ELR (cell line): ENCODE data around the gene ZNF598.
A peak's percentile ranks its signal among the peaks of the same experiment; 100 is the strongest.
"Not testable (repeated sequence)": the region's sequence is repeated elsewhere in the genome, so short reads cannot be mapped to it uniquely, and the experiment has no call there.

Experiments used
- DNase-seq: peaks from one replicate; pipeline ENCODE4 v3.0.0-alpha.2; 2015; ENCODE audit warnings: low read depth

The ZNF598 gene

DNA sequence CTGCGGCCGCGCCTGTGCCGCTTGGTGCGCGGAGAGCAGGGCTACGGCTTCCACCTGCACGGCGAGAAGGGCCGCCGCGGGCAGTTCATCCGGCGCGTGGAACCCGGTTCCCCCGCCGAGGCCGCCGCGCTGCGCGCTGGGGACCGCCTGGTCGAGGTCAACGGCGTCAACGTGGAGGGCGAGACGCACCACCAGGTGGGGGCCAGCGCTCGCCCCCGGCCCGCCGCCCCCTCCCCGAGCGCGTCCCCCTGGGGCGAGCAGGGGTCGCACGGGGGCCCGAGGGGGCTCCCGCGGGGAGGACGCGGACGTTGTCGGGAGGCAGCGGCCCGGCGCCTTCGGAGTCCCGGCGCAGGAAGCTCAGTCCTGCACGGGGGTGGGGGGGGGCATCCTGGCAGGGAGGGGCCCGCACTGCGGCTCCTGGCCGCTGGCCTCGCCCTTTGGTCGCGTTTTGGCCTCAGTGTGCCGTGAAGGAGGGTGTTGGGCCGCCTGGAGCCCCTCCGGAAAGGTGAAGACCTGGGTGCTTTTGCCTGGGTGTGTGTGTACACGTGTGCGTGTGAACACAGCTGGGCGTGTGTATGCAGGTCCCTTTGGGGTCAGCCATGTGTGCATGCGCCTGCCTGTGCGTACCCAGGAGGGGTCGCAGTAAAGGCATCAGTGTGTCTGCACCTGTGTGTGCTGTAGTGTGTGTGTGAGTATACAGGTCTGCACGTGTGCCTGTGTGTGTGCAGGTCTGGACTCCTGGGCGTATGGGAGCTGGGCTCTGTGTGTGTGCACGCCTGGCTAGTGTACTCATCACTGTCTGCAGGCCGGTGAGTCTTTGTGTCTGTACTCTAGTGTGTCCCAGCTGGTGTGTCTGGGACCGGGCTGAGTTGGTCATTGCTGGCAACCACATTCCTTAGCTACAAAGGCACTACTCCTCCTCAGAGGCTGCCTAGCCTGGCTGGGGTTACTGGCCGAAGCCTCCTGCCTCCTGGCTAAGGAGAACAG lies 17.7 kb upstream of the ZNF598 start:
- peak; percentile 56 for DNase-seq

DNA sequence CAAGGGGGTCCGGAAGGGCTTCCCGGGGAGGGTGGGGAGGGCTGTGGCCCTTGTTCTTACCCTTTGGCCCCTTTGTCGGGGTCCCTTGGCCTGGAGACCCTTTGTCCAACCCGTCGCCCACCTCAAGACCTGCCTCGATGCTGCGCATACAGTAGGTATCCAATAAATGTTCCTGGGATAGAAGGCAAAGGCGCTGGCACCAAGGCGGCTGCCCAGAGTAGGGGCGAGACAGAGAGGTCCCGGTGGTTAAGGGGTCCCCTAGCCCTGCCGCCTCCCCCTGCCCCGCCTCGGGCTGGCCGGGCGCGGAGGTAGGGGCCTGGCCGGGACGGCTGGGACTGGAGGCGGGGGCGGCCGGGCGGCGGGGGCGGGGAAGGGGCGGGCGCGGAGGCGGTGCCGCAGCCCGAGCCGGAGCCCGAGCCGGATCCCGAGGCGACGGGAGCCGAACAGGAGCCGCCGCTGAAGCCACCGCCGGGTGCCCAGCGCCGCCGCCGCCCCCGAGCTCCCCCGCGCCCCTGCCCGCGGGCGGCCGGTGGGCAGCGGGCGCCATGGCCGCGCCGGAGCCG lies 16.9 kb upstream of the ZNF598 start, which contains the start of gene NHERF2:
Gene NHERF2 (plus strand): TSS at position 442 of the 563 bp plus-strand sequence. CDS start 104 bp downstream, at position 546.
- peak; percentile 40 for DNase-seq

DNA sequence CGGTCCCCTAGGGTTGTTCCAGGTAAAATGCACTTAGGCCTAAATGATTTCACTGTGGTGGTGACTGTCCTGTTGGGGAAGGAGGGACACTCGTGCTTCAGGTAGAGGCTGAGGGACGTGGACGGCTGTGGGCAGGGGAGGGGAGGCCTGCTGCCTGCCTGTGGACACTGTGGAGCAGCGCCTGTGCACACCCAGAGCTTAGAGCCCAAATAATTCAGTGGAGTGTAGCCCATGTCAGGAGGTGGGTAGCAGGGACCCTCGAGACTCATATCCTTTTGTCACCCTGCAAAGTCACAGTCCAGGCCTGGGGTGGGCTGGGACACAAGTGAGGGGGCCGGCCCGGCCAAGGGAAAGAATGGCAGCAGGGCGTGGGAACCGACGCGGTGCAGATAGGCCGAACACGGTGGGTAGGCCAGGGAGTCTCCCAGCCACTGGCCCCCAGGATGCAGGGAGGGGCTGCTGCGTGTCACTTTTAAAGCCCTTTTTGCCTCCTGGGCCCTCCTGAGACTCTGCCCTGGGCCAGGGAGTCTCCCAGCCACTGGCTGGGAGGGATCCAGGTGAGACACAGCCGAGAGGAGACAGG lies 16.3 kb upstream of the ZNF598 start:
- no peak for DNase-seq

DNA sequence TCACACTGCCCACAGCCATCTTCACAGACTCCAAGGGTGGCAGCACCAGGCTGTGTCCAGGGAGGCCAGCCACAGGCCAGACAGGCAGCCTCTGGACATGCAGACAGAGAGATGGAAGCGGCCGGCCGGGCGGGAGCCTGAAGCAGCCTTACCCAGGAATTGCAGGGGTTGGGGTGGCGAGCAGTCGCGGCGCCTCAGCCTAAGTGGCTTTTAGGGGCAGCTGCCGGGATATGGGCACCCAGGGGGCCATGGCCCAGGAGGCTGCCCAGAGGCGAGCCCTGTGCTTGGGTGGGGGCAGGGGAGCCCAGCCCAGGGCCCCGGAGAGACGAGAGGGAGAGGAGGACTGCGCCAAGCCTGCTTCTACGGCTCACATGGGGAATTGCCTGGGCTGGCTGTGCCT lies 15.6 kb upstream of the ZNF598 start:
- no peak for DNase-seq

DNA sequence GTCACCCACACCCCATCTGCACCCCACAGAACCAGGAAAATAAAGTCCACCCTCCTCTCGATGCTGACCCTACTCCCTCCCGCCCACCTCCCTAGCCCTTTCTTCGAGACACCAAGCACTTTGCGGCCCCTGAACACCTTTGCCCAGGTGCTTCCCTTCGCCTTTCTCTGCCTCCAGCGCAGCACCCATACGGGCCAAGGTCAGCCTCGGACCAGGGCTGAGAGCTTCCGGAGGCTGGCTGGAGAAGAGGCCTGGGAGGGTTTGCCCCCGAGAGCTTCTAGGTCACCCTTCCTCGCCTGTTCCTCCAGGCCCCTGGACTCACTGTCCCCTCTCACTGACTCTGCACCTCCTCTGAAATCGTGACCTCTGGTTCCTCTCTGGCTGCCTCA lies 14.4 kb upstream of the ZNF598 start:
- no peak for DNase-seq

DNA sequence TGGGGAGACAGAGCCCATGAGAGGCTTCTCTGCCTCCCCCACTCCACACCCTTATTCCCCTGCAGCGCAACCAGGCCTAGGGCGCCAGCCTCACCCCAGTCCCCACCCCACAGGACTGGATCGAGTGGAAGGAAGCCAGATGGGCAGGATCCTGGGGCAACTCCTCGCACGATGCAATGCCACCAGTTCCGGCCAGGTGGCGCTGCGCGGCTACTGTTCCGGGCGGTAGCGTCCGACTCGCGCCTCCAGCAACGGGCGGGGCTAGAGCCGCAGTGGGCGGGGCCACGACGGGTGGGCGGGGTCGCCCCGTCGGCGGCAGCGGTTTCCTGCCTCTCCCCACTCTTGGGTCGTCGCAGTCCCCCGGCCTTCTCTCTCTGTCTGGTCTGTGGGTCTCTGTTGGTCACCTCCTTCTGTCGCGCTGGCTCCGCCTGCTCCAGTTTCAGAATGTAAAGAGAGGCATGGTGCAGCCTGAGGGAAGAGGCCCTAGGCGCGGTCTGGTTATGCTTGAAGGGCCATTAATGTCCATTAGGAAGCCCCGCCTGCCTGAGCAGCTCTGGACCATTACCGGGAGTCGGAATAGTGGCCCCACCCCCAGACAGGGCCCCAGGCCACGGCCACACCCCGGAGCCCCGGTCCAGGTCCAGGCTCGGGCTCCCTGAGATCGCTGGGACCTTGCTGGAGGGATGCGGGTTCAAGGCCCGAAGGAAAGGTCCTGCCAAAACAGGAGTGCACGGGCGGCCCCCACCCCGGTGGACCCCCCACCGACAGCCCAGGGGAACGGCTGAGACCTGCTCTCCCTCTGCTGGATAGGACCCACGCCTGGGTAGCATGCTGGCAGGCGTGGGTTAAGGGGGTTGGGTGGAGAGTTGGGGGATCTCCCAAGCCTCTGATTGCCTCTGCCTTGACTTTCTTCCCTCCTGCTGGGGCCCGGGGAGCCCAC lies 13.7 kb upstream of the ZNF598 start:
- DNase-seq: peak; percentile 81

DNA sequence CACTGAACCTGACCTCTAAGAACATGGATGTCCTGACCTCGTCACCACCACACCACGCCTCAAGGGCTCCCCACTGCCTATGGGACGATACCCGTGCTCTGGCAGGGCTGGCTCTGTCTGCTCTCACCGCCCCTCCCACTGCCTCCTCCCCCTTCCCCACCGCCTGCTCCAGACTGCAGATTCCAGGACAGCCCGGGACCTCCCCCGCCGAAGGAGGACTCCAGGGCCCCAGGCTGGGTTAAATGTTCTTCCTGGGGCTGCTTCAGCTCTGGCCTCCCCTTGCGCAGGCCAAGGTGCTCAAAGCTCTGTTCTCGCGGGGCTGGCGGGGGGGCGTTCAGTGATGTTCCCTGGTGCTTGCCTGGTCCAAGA lies 13.1 kb upstream of the ZNF598 start:
- DNase-seq: peak; percentile 64

DNA sequence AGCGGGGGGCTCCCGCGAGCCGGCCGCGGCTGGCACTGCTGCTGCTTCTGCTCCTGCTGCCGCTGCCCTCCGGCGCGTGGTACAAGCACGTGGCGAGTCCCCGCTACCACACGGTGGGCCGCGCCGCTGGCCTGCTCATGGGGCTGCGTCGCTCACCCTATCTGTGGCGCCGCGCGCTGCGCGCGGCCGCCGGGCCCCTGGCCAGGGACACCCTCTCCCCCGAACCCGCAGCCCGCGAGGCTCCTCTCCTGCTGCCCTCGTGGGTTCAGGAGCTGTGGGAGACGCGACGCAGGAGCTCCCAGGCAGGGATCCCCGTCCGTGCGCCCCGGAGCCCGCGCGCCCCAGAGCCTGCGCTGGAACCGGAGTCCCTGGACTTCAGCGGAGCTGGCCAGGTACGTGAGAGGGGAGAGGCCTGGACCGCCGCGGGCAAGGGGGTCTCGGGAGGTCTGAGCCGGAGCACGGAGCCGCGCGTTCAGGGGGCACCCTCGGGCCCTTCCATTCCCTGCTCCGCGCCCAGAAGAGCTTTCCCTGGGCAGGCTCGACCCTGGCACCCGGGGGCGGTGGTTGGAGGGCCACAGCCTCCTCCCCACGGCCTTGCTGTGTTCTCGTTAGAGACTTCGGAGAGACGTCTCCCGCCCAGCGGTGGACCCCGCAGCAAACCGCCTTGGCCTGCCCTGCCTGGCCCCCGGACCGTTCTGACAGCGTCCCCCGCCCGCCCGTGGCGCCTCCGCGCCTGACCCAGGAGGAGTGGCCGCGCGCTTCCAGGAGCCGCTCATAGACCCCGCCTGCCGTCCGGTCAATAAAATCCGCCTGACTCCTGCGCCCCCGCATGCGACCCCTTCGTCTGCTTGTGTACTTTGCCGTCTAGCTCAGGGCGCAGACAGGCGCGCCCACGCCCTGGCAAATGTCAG lies 10.6 kb upstream of the ZNF598 start:
- DNase-seq: no peak

DNA sequence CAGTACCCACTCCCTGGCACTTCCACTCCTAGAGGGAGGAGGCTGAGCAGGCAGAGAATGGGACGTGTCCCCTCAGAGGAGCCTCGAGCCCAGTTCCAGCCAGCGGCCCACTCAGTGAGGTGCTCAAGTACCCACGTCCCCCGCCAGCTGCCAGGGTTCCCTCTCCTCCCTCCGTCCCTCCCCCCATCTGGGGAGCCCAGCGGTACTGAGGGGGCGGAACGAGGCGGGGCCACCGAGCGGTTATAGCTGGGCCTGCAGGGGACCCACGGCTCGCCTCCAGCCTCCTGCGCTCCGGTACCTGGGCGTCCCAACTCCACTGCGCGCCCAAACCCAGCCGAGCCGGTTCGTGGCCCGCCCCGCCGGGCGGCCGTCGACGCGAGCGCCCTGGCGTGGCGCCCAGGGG lies 9.9 kb upstream of the ZNF598 start, which contains the start of gene NPW:
Gene NPW (plus strand): TSS at position 268 of the 403 bp plus-strand sequence.
- no peak for DNase-seq

DNA sequence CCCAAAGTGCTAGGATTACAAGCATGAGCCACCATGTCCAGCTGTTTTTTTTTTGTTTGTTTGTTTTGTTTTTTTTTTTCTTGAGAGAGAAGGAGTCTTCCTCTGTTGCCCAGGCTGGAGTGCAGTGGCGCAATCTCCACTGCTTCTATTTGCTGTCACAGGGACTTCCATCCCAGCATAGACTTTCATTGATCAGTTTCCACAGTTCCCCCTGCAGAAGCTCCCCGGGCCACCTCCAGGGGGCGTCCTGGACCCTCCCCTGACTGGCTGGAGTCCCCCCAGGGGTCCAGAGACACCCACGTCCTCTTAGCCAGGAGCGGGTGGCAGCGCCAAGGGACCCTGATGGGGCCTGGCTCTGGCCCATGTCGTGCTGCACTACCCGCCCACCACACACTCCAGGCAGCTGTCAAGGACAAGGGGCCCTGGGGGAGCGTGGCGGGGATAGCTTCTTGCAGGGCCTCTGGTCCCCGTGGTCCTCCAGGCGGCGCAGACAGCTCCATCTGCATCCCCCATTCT lies 6.8 kb upstream of the ZNF598 start:
- DNase-seq: no peak

DNA sequence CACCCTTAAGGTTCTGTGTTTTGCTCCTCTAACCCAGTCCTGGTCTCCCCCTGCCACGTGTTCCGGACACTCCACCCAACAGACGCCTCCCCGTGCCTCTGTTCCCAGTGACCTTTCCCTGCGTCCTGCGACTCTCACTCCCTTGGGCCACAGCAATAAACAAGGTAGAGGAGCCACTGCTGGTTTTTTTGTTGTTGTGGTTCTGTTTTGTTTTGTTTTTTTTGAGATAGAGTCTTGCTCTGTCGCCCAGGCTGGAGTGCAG lies 6.3 kb upstream of the ZNF598 start:
- DNase-seq: no peak

DNA sequence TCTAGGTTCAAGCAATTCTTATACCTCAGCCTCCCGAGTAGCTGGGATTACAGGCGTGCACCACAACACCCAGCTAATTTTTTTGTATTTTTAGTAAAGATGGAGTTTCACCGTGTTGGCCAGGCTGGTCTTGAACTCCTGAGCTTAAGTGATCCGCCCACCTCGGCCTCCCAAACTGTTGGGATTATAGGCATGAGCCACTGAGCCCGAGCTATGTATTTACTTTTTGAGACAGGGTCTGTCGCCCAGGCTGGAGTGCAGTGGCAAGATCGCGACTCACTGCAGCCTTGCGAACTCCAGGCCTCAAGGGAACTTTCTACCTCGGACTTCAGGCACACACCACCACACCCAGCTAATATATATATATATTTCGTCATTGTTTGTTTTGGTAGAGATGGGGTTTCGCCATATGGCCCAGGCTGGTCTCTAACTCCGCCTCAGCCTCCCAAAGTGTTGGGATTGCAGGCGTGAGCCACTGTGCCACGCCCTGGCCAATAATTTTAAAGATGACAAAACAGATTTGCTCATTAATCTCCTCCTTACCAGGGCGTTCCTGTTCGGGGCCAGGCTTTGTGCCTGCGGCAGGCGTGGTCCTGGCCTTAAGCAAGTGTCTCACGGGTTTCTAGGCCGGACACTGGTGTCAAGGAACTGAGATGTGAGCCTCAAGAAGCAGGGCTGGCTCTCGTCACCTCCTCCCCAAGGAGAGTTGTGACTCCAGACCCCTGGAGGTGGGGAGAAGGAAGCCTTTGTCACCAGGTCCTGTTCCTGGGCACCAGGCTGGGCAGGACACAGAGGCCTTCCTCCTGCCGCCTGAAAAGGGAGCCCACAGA lies 5.7 kb upstream of the ZNF598 start:
- peak; percentile 28 for DNase-seq

DNA sequence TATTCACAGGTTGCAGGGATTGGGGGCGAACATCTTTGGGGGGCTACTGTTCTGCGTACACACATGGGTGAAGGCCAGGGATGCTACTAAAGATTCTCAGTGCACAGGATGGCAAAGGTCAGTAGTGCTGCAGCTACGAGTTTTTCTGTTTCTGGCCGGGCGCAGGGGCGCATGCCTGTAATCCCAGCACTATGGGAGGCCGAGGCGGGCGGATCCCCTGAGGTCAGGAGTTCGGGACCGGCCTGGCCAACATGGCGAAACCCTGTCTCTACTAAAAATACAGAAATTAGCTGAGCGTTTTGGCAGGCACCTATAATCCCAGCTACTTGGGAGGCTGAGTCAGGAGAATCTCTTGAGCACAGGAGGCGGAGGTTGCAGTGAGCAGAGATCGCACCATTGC lies 3.9 kb upstream of the ZNF598 start:
- no peak for DNase-seq

DNA sequence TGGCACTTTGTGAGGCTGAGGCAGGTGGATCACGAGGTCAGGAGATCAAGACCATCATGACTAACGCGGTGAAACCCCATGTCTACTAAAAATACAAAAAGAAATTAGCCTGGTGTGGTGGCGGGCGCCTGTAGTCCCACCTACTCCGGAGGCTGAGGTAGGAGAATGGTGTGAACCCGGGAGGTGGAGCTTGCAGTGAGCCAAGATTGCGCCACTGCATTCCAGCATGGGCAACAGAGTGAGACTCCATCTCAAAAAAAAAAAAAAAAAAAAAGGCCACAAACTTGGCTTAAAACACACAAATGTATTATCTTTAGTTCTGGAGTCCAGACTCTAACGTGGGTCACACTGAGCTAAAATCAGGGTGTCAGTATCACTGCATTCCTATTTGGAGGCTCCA lies 2.1 kb upstream of the ZNF598 start:
- DNase-seq: not testable (repeated sequence)

DNA sequence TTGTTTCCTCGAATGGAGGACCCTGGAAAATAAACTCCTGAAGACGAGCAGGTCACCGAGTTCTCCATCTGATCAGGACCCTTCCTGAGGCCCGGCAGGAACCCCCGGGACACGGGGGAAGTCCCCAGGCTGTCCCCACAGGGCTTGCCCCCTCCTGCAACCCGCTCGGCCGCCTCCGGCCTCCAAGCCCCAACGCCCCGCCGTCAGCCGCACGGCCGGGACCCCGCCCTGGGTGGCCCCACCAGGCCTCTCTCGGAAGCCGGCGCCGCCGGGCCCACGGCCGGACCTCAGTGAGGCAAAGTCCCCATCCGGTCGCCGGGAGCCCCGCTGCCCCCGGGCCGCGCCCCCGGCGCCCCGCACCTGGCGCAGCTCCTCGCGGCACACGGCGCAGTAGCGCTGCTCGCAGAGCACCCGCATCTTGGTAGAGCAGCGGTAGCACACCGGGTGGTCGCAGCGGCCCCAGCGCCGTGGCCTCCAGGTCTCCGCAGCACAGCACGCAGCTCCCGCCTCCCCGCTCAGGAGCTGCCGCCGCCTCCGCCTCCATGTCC lies 383 bp downstream of the ZNF598 start:
- DNase-seq: no peak

DNA sequence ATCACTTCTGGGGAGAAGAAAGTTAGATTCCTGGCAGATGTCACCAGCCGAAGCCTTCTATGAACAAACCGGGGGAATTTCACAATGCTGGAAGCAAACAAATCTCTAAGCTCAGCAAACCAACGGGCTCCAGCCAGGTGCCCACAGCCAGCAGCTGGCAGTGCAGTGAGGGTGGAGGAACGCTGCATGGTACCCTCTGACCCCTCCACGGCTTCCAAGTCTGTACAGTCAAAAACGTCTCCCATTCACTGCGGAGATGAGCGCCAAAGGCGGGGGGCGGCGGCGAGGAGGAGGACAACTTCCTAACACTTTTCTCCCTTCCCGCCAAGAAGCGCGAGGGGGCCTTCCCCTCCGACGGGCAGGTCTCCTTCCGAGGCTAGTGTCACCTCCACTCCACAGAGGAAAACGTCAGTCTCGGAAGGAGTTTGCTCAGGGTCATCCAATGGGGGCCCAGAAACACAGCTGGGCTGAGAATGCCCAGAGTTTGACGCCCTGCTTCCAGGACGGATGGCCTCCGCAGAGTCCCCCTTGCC lies 924 bp downstream of the ZNF598 start:
- DNase-seq: peak; percentile 45

DNA sequence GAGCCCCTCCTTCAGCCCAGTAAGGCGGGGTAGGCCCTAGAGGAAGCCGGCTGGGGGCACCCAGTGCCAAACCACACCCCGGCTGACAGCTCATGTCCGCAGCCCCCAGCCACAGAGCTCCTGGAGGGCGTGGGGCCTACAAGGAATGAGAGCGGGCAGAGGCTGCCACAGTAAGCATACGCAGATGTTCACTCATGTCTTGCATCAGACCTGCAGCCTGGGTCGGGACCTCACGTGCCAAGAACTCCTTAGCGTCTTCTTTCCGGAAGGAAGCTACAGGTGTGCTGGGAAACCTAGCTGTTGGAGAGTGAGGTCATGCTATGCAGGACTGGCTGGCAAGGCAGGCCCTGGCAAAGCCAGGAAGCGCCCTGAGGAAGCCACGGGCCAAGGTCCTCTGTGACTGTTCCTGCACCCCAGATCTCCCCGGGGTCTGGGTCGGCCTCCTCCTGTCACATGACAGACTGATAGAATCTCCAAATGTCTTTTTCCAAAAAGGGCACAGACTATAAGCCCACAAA lies 1.6 kb downstream of the ZNF598 start:
- peak; percentile 61 for DNase-seq

DNA sequence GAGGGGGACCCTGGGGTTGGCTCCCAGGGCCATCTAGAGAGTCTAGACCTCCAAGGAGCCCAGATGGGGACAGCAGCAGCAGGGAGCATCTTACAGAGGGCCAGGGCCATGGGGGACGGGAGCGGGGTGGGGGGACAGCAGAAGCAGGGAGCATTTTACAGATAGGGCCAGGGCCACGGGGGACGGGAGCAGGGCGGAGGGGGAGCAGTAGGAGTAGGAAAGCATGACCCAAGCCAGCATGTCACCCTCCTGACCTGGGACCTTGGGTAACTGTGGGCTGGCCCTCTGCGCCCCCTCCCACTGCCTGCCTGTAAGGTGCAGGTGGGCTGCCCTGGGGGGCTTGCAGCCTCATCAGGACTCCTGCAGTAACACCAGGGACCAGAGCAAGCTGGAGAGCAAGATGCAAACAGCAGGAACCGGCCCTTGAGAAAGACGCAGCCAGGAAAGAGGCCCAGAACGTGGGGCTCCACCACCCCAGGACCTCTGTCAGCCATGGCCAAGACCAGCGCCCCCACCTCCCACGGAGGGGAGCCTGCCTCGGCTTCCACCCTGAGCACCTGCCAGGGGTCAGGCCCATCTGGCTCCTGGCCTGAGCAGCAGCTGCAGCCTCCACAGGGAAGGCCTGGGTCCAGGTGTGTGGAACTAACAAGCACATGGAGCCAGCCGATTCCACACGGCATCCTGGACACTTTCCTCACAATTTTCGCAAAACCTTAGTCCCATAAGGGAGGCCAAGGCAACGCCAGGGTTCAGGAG lies 2.4 kb downstream of the ZNF598 start:
- DNase-seq: no peak
